GM18505 (cell line): ENCODE data around the gene MEDAG.

ENCODE experiments used
- ATAC-seq: cut with Tn5 transposase; IDR thresholded peaks from one replicate; pipeline ENCODE4 v1.9.1; 2021; ENCODE audit not compliant: unreplicated experiment
- POLR2A ChIP-seq: IDR thresholded peaks from 4 replicates; pipeline ENCODE4 v1.6.1; 2011; ENCODE audit warnings: borderline replicate concordance; ENCODE audit not compliant: insufficient read depth, insufficient read length; ENCODE audit errors: extremely low read depth

The MEDAG gene

GRCh38 chr13:30971575-30971974 lies 65.5 kb downstream of the MEDAG start:
- TF ChIP-seq POLR2A: no peak
- no peak for ATAC-seq

DNA sequence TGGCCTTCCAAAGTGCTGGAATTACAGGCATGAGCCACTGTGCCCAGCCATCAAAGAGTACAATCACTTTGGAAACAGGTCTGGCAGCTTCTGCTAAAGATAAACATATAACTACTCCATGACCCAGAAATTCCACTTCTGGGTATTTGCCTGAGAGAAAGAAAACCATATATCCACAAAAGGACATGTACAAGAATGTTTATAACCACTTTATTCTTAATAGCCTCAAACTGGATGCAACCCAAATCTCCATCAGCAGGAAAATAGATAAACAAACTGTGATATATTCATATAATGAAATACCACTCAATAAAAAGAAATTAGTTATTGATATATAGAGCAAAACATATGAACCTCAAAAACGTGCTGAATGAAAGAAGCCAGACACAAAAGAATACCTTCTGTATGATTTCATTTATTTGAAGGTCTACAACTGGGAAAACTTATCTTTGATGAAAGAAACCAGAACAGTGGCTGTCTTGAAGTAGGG lies 66.9 kb downstream of the MEDAG start:
- TF ChIP-seq POLR2A: no peak
- no peak for ATAC-seq

DNA sequence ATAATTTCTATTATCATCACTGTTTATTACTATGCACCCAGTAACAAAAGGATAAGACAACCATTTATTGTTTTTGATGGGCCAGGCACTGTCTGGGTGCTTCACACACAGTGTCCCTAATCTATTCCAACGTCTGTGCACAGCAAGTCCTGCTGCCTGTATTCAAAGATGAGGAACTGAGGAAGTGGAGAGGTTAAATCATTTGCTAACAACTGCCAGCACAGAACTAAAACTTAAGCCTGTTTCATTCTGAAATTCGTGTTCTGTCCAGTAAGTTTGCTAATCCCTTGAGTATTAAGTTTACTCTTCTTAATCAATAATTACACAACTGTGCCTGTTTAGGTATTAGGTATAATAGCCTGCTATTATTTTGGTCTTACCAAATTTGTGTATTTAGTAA lies 68.3 kb downstream of the MEDAG start:
- no peak for ATAC-seq
- no peak for TF ChIP-seq POLR2A
